Measurements from ENCODE around the gene STX2.

Gene STX2

GRCh38 chr12:130829391-130830245 lies 9.4 kb downstream of the STX2 start:
- DNase-seq = no peak

GRCh38 chr12:130828895-130829294 lies 10.2 kb downstream of the STX2 start:
- no peak for DNase-seq

DNA sequence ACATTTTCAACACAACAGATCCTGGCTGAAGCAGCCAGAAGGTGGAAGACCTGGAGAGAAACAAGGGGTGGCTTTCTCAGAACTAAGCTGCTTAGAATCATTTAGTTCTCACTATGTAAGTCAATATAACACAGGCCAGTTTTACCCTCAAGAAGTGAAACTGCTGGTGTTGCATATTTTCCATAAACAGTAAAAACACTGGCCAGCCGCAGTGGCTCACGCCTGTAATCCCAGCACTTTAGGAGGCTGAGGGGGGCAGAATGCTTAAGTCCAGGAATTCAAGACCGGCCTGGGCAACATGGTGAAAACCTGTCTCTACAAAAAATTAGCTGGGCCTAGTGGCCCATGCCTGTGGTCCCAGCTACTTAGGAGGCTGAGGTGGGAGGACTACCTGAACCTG lies 11.6 kb downstream of the STX2 start:
- no peak for DNase-seq

DNA sequence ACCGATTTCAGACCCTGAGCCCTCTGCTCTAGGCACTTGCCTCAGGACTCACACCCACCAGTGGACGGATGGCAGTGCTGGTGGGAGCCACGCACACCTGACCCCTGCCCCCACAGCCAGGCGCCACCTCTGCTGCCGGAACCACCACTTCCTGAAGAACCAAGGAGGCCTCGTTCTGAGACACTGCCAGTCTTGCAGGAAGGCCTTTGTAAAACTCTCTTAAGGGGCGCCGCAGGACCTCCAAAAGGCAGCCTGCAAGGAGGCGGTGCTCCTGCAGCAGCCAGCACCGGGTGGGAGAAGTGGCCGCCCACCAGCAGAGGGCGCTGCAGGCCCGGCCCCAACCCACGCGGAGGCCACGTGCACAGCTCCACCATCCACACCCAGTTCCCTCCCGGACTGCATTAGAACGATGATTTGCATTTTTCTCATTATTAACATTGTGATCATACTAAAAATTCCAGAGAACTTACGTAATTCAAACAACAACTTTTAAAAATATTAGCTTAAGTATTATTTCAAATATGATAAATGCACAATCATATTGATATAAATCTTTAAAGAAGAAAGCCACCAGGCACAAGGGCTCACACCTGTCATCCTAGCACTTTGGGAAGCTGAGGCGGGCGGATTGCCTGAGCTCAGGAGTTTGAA lies 12.8 kb downstream of the STX2 start:
- no peak for DNase-seq

DNA sequence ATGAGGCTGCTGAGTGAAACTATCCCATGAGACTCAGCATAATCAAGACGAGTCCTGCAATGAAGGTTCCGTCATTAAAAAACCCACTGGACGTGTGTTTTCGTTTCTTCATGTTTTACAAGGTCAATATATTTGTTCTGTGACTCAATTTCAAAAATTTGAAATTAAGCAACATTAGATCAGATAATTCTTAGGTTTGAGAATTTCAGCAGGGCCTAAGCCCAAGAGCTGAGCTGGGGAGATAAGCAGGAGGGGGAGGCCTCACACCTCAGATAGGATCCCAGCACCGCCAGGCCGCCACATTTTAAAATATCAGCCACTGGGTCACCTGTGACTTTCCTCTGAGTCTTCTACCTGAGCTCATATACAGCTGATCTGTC lies 13.3 kb downstream of the STX2 start:
- DNase-seq = no peak

DNA sequence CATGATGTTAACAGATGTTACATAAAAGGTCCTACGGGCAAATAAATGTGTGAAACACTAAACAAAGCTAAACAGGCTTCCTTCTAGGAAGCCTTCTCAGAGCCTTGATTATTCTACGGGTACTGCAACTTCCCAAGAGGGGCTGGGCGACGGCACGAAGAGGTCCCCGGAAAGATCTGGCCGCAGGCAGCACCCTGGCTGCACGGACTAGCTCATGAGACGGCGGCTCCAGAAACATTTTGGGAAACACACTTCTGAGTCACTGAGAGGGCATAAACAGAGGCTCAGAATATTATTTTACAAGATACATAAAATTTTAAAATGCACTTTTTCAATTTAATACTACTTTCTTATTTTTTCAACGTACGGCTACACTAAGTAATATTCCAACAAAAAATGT lies 19.4 kb downstream of the STX2 start:
- no peak for DNase-seq

- no peak for DNase-seq
Measured at GRCh38 chr12:130818635-130819576, 20.1 kb downstream of the STX2 start.

GRCh38 chr12:130818272-130818634 lies 20.8 kb downstream of the STX2 start:
- no peak for DNase-seq

- no peak for DNase-seq
Measured at GRCh38 chr12:130817804-130818203, 21.2 kb downstream of the STX2 start.

- no peak for DNase-seq
Measured at GRCh38 chr12:130816097-130816496, 23.0 kb downstream of the STX2 start.

DNA sequence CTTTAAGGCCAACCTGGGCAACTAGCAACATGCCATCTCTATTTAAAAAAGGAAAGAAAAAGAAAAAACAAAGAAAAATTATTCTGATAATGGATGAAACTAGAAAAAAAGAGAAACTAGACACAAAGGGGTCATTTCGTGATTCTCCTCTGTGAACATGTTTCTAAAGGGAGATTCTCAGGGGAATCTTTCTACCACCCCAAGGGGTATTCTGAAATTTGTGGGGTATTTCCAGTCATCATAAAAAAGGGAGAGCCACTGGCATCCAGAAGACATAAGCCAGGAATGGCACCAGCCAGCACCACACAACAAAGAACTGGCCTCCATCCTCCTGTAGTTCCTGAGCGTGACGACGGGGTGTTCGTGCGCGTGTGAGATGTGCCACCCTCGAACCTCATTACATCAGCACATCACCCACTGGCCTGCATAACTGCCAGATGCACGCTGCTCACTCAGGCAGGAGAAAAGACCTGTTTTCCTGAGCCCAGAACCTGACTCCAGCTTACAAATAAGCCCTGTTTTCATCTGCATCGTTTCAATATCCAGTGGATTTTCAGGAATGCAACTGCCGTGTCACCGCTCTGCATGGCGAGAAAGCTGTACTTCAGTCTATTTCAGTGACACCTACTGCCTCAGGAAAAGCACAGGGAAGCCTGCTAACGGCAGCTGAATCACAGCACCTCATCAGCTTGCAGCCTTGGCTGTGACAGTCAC lies 23.9 kb downstream of the STX2 start:
- no peak for DNase-seq

DNA sequence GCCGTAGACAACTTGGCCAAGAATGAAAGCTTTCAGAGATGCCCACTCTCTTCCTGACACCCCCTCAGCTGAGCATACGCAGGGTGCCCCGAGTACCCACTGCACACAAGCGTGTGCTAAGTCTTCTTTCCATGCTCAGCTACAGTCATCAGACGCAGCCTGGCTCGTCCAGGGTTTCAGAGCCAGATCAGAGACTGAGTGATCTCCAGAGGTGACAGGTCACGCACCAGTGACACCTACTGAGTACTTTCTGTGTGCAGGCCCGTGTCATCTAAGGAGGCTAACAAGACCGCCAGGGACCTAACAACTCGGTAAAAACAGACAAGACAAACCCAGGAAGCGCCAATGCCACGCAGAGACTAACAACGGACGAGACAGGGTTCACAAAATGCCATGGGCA lies 25.1 kb downstream of the STX2 start:
- no peak for DNase-seq

DNA sequence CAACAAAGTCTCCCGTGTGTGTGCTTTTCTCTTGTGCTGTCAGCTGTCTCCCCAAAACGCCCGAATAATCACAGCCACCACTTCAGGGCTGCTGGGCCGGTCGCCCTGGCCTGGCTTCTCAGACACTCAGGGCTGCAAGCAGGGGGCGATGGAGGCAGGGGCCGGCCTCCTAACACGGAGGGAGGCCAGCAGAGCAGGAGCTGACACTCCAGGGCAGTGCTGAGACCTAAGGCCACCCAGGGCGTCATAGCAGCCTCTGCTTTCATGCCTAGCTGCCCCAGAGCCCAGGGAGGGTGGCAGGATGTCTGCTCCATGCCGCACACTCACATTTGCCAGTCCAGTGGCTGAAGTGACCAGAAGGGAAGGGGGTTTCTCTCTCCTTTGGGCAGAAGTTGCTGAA lies 25.6 kb downstream of the STX2 start:
- DNase-seq = no peak

DNA sequence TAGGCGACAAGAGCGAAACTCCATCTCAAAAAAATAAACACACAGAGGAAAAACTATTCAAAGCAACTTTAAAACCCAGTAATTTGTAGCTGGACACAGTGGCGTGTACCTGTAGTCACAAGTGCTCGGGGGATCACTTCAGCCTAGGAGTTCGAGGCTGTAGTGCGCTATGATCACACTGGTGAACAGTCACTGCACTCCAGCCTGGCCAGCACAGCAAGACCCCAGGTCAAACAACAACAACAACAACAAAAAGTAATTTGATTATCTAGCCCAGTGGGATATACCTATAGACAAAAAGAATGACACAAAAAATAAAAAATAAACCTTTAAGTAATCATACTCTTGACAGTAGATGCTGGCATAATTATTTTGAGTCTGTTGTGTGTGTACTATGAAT lies 29.3 kb downstream of the STX2 start:
- DNase-seq = no peak

DNA sequence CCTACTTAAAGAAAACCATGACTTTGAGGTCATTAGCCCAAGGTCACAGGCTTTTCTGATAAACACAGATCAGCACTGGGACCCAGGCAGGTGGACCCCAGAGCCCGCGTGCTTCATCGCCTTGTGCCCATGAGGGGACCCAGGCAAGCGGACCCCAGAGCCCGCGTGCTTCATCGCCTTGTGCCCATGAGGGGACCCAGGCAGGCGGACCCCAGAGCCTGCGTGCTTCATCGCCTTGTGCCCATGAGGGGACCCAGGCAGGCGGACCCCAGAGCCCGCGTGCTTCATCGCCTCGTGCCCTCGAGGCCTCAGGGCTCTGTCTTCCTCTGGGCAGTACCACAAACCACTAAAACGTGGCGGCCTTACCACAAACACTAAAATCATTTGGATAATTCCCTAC lies 31.7 kb downstream of the STX2 start:
- DNase-seq = no peak

DNA sequence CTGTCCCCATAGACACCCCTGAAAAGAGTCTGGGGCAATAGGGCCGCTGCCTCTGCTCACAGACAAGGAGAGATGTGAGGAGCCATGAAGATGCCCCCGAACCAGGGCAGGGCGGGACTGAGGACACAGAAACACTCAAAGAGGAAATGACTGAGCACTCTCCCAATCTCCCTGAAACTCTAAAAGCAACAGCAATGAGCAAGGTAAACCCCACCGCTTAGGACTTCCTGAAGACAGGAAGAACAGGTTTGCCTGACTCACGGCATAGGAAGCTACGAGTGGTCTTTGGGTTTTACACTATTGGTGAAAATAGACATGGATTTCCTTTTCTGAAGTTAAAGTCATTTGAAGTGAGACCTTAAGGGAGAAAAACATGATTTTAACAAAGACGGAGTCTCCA lies 32.5 kb downstream of the STX2 start:
- no peak for DNase-seq

DNA sequence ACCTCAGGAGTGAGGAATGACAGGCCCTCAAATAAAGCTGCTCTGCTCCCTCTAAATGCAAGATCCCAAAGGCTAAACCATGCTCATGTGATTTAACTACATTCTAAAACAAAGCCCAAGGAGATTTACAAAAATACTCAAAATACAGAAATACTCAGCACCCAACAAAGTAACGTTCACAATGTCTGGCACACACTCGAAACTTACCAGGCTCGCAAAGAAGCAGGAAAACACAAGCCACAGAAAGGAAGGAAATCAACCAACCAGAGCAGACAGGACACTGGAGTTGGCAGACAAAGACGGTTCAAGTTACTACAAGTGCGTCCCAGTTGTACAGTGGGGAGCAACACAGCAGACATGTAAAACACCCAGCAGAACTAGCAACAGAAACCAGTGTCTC lies 33.4 kb downstream of the STX2 start:
- DNase-seq = no peak

DNA sequence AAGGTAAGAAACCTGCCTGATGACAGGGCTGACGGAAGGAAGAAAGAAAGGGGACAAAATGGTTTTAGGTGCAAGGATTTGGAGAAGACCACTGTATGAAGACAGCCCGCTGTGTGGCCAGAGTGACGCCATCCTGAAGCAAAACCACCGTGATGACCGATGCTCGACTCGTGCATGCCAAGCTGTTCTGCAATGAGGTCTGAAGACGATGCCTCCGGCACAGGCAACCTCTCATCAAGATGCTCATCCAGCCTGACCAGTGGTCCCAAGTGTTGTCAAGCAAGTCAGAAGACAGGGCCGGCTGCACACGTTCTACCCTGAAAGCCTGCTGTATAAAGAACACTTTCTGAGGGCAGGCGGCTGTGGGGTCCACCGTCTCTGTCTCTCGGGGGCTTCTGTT lies 34.8 kb downstream of the STX2 start:
- DNase-seq = no peak

DNA sequence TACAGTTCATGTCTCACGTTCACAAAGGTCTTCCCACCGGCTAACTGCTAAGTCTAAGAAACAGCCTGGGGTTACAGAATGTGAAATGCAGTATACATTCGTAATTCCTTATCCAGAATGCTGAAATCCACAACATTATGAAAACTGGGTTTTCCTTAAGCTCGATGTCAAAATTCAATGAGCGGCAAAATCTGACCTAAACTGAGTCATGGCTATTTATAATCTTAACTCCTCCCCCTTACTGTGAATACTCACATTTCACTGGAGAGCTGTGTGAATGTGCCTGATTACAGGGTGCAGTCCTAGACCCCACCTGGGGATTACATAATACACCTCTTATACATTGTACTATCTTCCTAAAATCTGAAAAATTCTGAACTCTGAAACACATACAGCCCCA lies 35.3 kb downstream of the STX2 start:
- no peak for DNase-seq

GRCh38 chr12:130800312-130800711 lies 38.7 kb downstream of the STX2 start:
- DNase-seq = no peak

- DNase-seq = no peak
Measured at GRCh38 chr12:130799051-130799450, 40.0 kb downstream of the STX2 start.

DNA sequence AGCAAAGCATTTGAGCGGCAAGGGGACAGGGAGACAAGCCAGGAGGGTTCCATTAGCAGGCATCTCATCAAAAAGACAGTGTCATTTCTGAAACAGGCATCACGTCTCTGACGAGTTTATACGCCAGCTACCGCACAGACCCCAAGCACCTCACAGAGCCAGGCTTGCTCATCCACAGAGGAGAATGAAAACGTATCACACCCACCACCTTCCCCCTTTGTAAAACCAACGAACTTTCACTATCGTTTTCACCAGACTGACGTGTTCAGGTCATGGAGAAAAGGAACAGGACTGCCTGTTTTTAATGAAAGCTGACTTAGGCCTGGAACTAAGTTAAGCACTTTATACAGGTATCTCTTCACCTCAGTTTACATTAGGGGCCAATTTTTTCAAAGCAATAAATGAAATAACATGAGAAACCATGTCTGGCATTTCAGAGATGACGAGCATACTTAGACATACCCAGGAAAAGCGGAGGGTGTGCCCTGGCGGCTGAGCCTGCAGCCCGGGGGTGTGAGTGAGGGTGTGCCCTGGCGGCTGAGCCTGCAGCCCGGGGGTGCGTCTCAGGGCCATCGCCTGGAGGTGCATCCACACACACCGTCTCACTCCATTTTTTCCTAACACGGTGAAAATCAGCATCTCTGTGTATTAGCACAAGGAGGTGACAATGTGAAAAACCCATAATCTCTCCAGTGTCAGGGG lies 41.9 kb downstream of the STX2 start:
- DNase-seq = no peak
